Esophagus muscularis mucosa (tissue), 4 donors: ENCODE data around the gene IER5. TPM values are rescaled to one million over a fixed set of nuclear protein-coding genes. Genes with fewer than 3 reads are reported as not detected.
"Not testable (repeated sequence)": the region's sequence is repeated elsewhere in the genome, so short reads cannot be mapped to it uniquely, and the experiment has no call there.

Experiments
- DNase-seq: peaks from one replicate; pipeline ENCODE4 v3.0.0-alpha.2; 2017; ENCODE audit errors: extremely low spot score
- H3K27ac ChIP-seq, 4 donors: fragments of 200-600 bp; sonication (generic); replicated peaks in 1 of 4; 1 replicate in 3 of 4; 2 replicates in 1 of 4; pipeline ENCODE4 v1.5.1; 2016 to 2019; ENCODE audit warnings: mild to moderate bottlenecking in 1 of 4
- H3K27me3 ChIP-seq, 4 donors: fragments of 200-600 bp; sonication (generic); one replicate each; pipeline versions ENCODE4 v1.5.1 to v1.6.0; 2016 to 2019
- H3K36me3 ChIP-seq, 4 donors: fragments of 200-600 bp; sonication (generic); one replicate each; pipeline ENCODE4 v1.5.1; 2016 to 2019
- H3K4me1 ChIP-seq, 4 donors: fragments of 200-600 bp; sonication (generic); one replicate each; pipeline ENCODE4 v1.5.1; 2016 to 2019
- H3K4me3 ChIP-seq, 4 donors: fragments of 200-600 bp; sonication (generic); 1 replicate in 2 of 4; 2 replicates in 2 of 4; pipeline ENCODE4 v1.5.1; 2016 to 2019; ENCODE audit warnings: mild to moderate bottlenecking in 4 of 4, moderate library complexity in 1 of 4
- H3K9me3 ChIP-seq, 4 donors: fragments of 200-600 bp; sonication (generic); 1 replicate in 3 of 4; 2 replicates in 1 of 4; pipeline ENCODE4 v1.5.1; 2016 to 2019
- CTCF ChIP-seq, 3 experiments: fragments of 200-600 bp in 2 of 3; fragments of 450-650 bp in 1 of 3; sonication (generic) in 2 of 3; IDR thresholded peaks; one replicate each; pipeline ENCODE4 v1.5.1; 2017 to 2019; ENCODE audit warnings: antibody characterized with exemption in 3 of 3, mild to moderate bottlenecking in 2 of 3, moderate library complexity in 1 of 3
- EP300 ChIP-seq: sonication (generic); formaldehyde crosslinking; IDR thresholded peaks from one replicate; pipeline ENCODE4 v1.6.1; 2017; ENCODE audit warnings: antibody characterized with exemption
- POLR2A ChIP-seq: fragments of 450-650 bp; IDR thresholded peaks from one replicate; pipeline ENCODE4 v1.6.1; 2017; ENCODE audit warnings: antibody characterized with exemption, moderate library complexity, mild to moderate bottlenecking, low read depth
- POLR2AphosphoS5 ChIP-seq, 2 donors: sonication (generic); formaldehyde crosslinking; IDR thresholded peaks; one replicate each; pipeline ENCODE4 v1.6.1; 2017; ENCODE audit warnings: antibody characterized with exemption in 2 of 2
- WGBS: methylation state at CpG from one replicate; pipeline ENCODE4 v1.1.5; 2018; 5-methylcytosine and 5-hydroxymethylcytosine counted together
- intact Hi-C: fragments of 100-400 bp; cut with DNase I; formaldehyde crosslinking; loops from one replicate; pipeline ENCODE4 v1.15.1; 2023
- total RNA-seq, 4 donors: library from RNA; depleted of rRNA; stranded (reverse); fragments of >200 nt; gene quantifications; one replicate each; pipeline versions ENCODE4 v1.1.0 to v1.2.1, GENCODE V29; 2016

Gene IER5
- total RNA-seq, 4 donors from 2014 or later = 14.5 to 22.0 (median 16.7) TPM

DNA sequence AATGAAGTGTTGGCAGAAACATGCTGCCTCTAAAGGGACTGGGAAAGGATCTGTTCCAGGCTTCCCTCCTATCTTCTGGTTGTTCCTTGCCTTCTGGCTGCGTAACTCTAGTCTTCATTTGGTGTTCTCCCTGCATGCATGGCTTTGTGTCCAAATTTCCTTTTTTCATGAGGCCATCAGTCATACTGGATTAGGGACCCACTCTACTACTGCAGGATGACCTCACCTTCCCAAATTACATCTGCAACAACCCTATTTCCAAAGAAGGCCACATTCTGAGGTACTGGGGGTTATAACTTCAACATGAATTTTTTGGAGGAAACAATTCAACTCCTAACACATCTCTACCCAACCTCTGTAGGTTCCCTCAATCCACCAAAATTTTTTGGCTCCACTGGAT lies 28.4 kb upstream of the IER5 start:
- Histone ChIP-seq H3K4me3 (no peak overlapping the region), H3K27me3 (no peaks in the 10 kb centered on the region), H3K27ac (no peak overlapping the region), H3K36me3 (peaks cover 0 to 6% (median 0%) of the 10 kb centered on the region in 4 donors), H3K9me3 (peaks cover 0 to 8% (median 0%) of the 10 kb centered on the region in 4 donors), H3K4me1 (peaks cover 4 to 27% (median 13%) of the 10 kb centered on the region in 4 donors)
- intact Hi-C loops = no loop called here
- no peak for DNase-seq
- WGBS = 94% methylated on average over 1 of the region's 1 CpG
- TF ChIP-seq POLR2AphosphoS5 (IDR thresholded peaks at IDR 0.05) (no peak), EP300 (no peak), POLR2A (no peak), CTCF (IDR thresholded peaks at IDR 0.05) (no peak)

- H3K27ac ChIP-seq, intact Hi-C loops, H3K36me3 ChIP-seq, DNase-seq, H3K4me3 ChIP-seq, H3K27me3 ChIP-seq, H3K9me3 ChIP-seq: not testable (repeated sequence)
- 87% methylated on average over 4 of the region's 4 CpGs for WGBS
- peaks cover 4 to 27% (median 13%) of the 10 kb centered on the region in 4 donors for H3K4me1 ChIP-seq
Measured at GRCh38 chr1:181060947-181061346, 27.6 kb upstream of the IER5 start.

- no peak for DNase-seq
- Histone ChIP-seq H3K4me3 (no peak overlapping the region), H3K36me3 (no peaks in the 10 kb centered on the region), H3K27me3 (no peaks in the 10 kb centered on the region), H3K27ac (no peak overlapping the region), H3K4me1 (peaks cover 4 to 26% (median 13%) of the 10 kb centered on the region in 4 donors), H3K9me3 (peaks cover 0 to 8% (median 0%) of the 10 kb centered on the region in 4 donors)
- WGBS = 46% methylated on average over 2 of the region's 2 CpGs
- intact Hi-C loops = no loop called here
- no peak for TF ChIP-seq POLR2A
- no peak for TF ChIP-seq CTCF (IDR thresholded peaks at IDR 0.05)
- TF ChIP-seq POLR2AphosphoS5 (IDR thresholded peaks at IDR 0.05) = no peak
- no peak for TF ChIP-seq EP300
Measured at GRCh38 chr1:181061487-181061886, 27.0 kb upstream of the IER5 start.

- no peak for DNase-seq
- Histone ChIP-seq H3K27ac (peak overlapping the region in 1 of 4 donors; percentile 33), H3K4me1 (peaks cover 0 to 19% (median 9%) of the 10 kb centered on the region in 4 donors), H3K27me3 (no peaks in the 10 kb centered on the region), H3K9me3 (peaks cover 0 to 8% (median 0%) of the 10 kb centered on the region in 4 donors), H3K36me3 (no peaks in the 10 kb centered on the region), H3K4me3 (no peak overlapping the region)
- intact Hi-C loops = no loop called here
- 76% methylated on average over 15 of the region's 15 CpGs for WGBS
- TF ChIP-seq POLR2A (no peak), POLR2AphosphoS5 (IDR thresholded peaks at IDR 0.05) (no peak), EP300 (no peak), CTCF (IDR thresholded peaks at IDR 0.05) (no peak)
Measured at GRCh38 chr1:181061891-181062835, 26.3 kb upstream of the IER5 start.

GRCh38 chr1:181062836-181063428 lies 25.6 kb upstream of the IER5 start:
- Histone ChIP-seq H3K36me3 (no peaks in the 10 kb centered on the region), H3K4me1 (peaks cover 0 to 12% (median 6%) of the 10 kb centered on the region in 4 donors), H3K4me3 (no peak overlapping the region), H3K9me3 (peaks cover 0 to 8% (median 0%) of the 10 kb centered on the region in 4 donors), H3K27ac (peak overlapping the region in 1 of 4 donors; percentile 33), H3K27me3 (no peaks in the 10 kb centered on the region)
- no peak for DNase-seq
- WGBS = 73% methylated on average over 6 of the region's 6 CpGs
- intact Hi-C loops = no loop called here
- no peak for TF ChIP-seq POLR2A
